K562 (cell line): ENCODE measurements around the gene EPGN. TPM values are rescaled to one million over a fixed set of nuclear protein-coding genes. Genes with fewer than 3 reads are reported as not detected.

Experiments used
- ATAC-seq: fragments of 200-7000 bp; cut with Tn5 transposase; 3 replicates; pipeline ENCODE4 v1.9.1; 2020; ENCODE audit warnings: moderate library complexity
- BruUV-seq: library from RNA; stranded (reverse); fragments of 400-500 nt; replicated peaks from 2 replicates; lab custom pipeline; 2021; lab: Mats Ljungman, UMichigan
- CTCF ChIA-PET: fragments of 300-600 bp; formaldehyde crosslinking; extraction: SDS; loops from one replicate; lab custom pipeline; 2021; ENCODE audit warnings: low intra/inter-chr PET ratio; lab: Yijun Ruan, JAX
- POLR2A ChIA-PET: fragments of 300-600, 350-650 bp; sonication (Branson Sonifier 250); formaldehyde crosslinking; extraction: SDS; loops from one replicate; lab custom pipeline; 2021; ENCODE audit warnings: antibody characterized with exemption, inconsistent platforms; lab: Yijun Ruan, JAX
- DNase-seq, 4 experiments: peaks; one replicate each; pipeline versions ENCODE4 v3.0.0 to v3.0.0-alpha.2; 2011 to 2018; ENCODE audit warnings: low spot score in 3 of 4, mixed read lengths in 3 of 4; ENCODE audit errors: extremely low read depth in 1 of 4
- FAIRE-seq: peaks from 2 replicates; lab custom pipeline; 2011; peaks lifted over from hg19 to GRCh38; lab: Jason Lieb, UNC
- H2AFZ ChIP-seq: 2 replicates; pipeline ENCODE4 v1.6.0; 2011; ENCODE audit warnings: low read depth, low read length, control low read depth, inconsistent platforms
- H3K27ac ChIP-seq: fragments of 200-600 bp; 3 replicates; pipeline ENCODE4 v1.8.0; 2011; ENCODE audit warnings: low read depth, mild to moderate bottlenecking, control low read depth, inconsistent platforms, low read length, moderate library complexity, mixed read lengths; ENCODE audit errors: extremely low read depth
- H3K27me3 ChIP-seq, 2 experiments: fragments of 300-600 bp in 1 of 2; 2 replicates in 1 of 2; 3 replicates in 1 of 2; pipeline versions ENCODE4 v1.6.0 to v1.8.0; 2011; ENCODE audit warnings: inconsistent platforms in 2 of 2, low read length in 2 of 2, mild to moderate bottlenecking in 1 of 2, mixed read lengths in 1 of 2, moderate library complexity in 1 of 2; ENCODE audit not compliant: control insufficient read depth in 2 of 2, insufficient read depth in 2 of 2
- H3K36me3 ChIP-seq: fragments of 300-600 bp; 3 replicates; pipeline ENCODE4 v1.8.0; 2011; ENCODE audit warnings: mild to moderate bottlenecking, low read length, inconsistent platforms; ENCODE audit not compliant: control insufficient read depth, insufficient read depth
- H3K4me1 ChIP-seq, 2 experiments: fragments of 200-600 bp in 1 of 2; replicated peaks in 1 of 2; 2 replicates in 1 of 2; 3 replicates in 1 of 2; pipeline versions ENCODE4 v1.5.1 to v1.8.0; 2011; ENCODE audit warnings: inconsistent platforms in 2 of 2, low read length in 2 of 2, mild to moderate bottlenecking in 1 of 2, mixed read lengths in 1 of 2, moderate library complexity in 1 of 2; ENCODE audit not compliant: control insufficient read depth in 2 of 2, insufficient read depth in 2 of 2
- H3K4me2 ChIP-seq: 2 replicates; pipeline ENCODE4 v1.6.1; 2011; ENCODE audit warnings: low read length, control low read depth, inconsistent platforms, mixed read lengths; ENCODE audit not compliant: insufficient read depth
- H3K4me3 ChIP-seq: fragments of 200-600 bp; sonication (generic), shearing (Covaris generic); 2 replicates; pipeline ENCODE4 v1.5.1; 2016; ENCODE audit warnings: control low read depth, inconsistent platforms
- H3K79me2 ChIP-seq: fragments of 200-600 bp; 3 replicates; pipeline ENCODE4 v1.8.0; 2011; ENCODE audit warnings: low read length, inconsistent platforms; ENCODE audit not compliant: control insufficient read depth, insufficient read depth
- H3K9ac ChIP-seq, 2 experiments: 2 replicates each; pipeline versions ENCODE4 v1.6.0 to v1.6.1; 2011; ENCODE audit warnings: low read depth in 2 of 2, low read length in 2 of 2, control low read depth in 1 of 2, inconsistent platforms in 1 of 2, mild to moderate bottlenecking in 1 of 2, mixed read lengths in 1 of 2; ENCODE audit not compliant: insufficient read depth in 1 of 2
- H3K9me1 ChIP-seq: one replicate; pipeline ENCODE4 v1.6.0; 2011; ENCODE audit warnings: inconsistent platforms, mild to moderate bottlenecking, low read length, moderate library complexity; ENCODE audit not compliant: control insufficient read depth, insufficient read depth
- H3K9me3 ChIP-seq: replicated peaks from 2 replicates; pipeline ENCODE4 v1.5.1; 2011; ENCODE audit warnings: low read depth, low read length, inconsistent platforms; ENCODE audit not compliant: control insufficient read depth, insufficient read depth
- H4K20me1 ChIP-seq: replicated peaks from 2 replicates; pipeline ENCODE4 v1.6.1; 2011; ENCODE audit warnings: low read length, inconsistent platforms, mixed read lengths; ENCODE audit not compliant: control insufficient read depth, insufficient read depth
- DACH1 ChIP-seq: fragments of 450-650 bp; IDR thresholded peaks from 2 replicates; pipeline ENCODE4 v1.6.1; 2018; ENCODE audit not compliant: partially characterized antibody
- EWSR1 ChIP-seq: fragments of 450-650 bp; IDR thresholded peaks from 2 replicates; pipeline ENCODE4 v1.6.1; 2018; ENCODE audit warnings: borderline replicate concordance, mild to moderate bottlenecking, low read depth, moderate library complexity; ENCODE audit not compliant: partially characterized antibody
- EZH2 ChIP-seq: IDR thresholded peaks from 2 replicates; pipeline ENCODE4 v1.6.1; 2012; ENCODE audit warnings: low read depth, mild to moderate bottlenecking, inconsistent platforms, low read length, borderline replicate concordance
- FOXJ3 ChIP-seq: sonication (generic); formaldehyde crosslinking; IDR thresholded peaks from 2 replicates; pipeline ENCODE4 v1.4.0; 2020; ENCODE audit warnings: mild to moderate bottlenecking, missing genetic modification reagents
- MEF2A ChIP-seq: IDR thresholded peaks from 2 replicates; pipeline ENCODE4 v1.6.1; 2011; ENCODE audit warnings: low read depth, mild to moderate bottlenecking, low read length, moderate library complexity; ENCODE audit not compliant: control insufficient read depth
- NFRKB ChIP-seq: fragments of 450-650 bp; IDR thresholded peaks from 2 replicates; pipeline ENCODE4 v1.6.1; 2016; ENCODE audit warnings: low read depth
- SAFB ChIP-seq: fragments of 200-400 bp; formaldehyde crosslinking; IDR thresholded peaks from 2 replicates; pipeline ENCODE4 v1.6.1; 2017; ENCODE audit warnings: low read depth, low read length, borderline replicate concordance
- TAF1 ChIP-seq: IDR thresholded peaks from 2 replicates; pipeline ENCODE4 v1.6.1; 2011; ENCODE audit warnings: mild to moderate bottlenecking, low read length, moderate library complexity; ENCODE audit not compliant: insufficient read depth, control insufficient read depth, severe bottlenecking; ENCODE audit errors: extremely low read depth
- ZBTB11 ChIP-seq, 3 experiments: fragments of 200-800 bp in 1 of 3; fragments of 250-450 bp in 1 of 3; fragments of 450-650 bp in 1 of 3; sonication (Bioruptor Pico) in 1 of 3; sonication (Bioruptor generic) in 1 of 3; formaldehyde crosslinking in 1 of 3; IDR thresholded peaks; 2 replicates each; pipeline versions ENCODE4 v1.6.1 to v1.8.0; 2016 to 2022; ENCODE audit warnings: mild to moderate bottlenecking in 2 of 3, missing genetic modification characterization in 2 of 3, missing compliant biosample characterization in 1 of 3, moderate library complexity in 1 of 3
- ZNF668 ChIP-seq: fragments of 250-450 bp; sonication (Bioruptor Pico); IDR thresholded peaks from 2 replicates; pipeline ENCODE4 v1.8.0; 2022; ENCODE audit warnings: mild to moderate bottlenecking, inconsistent platforms
- ZNF766 ChIP-seq: fragments of 200-800 bp; sonication (Bioruptor generic); conservative IDR thresholded peaks from 2 replicates; pipeline ENCODE4 v1.6.1; 2016; ENCODE audit warnings: missing genetic modification characterization, missing compliant biosample characterization
- WGBS: fragments of 100-300 bp; shearing (Covaris generic); methylation state at CpG from one replicate; pipeline ENCODE4 v1.1.6; 2016; ENCODE audit warnings: low coverage, mixed read lengths; ENCODE audit not compliant: insufficient coverage; ENCODE audit errors: missing lambda C conversion rate; 5-methylcytosine and 5-hydroxymethylcytosine counted together
- in situ Hi-C: fragments of 300-500 bp; cut with MboI; formaldehyde crosslinking; loops from 4 replicates; pipeline ENCODE4 v1.15.0; 2018; ENCODE audit warnings: inconsistent platforms, mixed read lengths
- intact Hi-C: fragments of 100-400 bp; cut with micrococcal nuclease; formaldehyde crosslinking; loops from 2 replicates; pipeline ENCODE4 v1.14.2; 2022
- polyA plus RNA-seq, 8 experiments: library from polyadenylated mRNA; depleted of rRNA in 4 of 8; stranded (reverse) in 5 of 8; unstranded in 3 of 8; fragments of >200 nt; fragmentation: Nextera tagmentation in 2 of 8; fragmentation: Illumina TruSeq in 1 of 8; extraction: Ambion mirVana in 2 of 8; extraction: Trizol in 1 of 8; gene quantifications; 2 replicates each; pipeline versions ENCODE4 v1.2.1 to v1.2.3, GENCODE V29; 2011 to 2014; ENCODE audit warnings: inconsistent platforms in 1 of 8, missing spikeins in 1 of 8
- total RNA-seq, 7 experiments: library from RNA; depleted of rRNA in 6 of 7; stranded (reverse); fragments of >200 nt in 6 of 7; fragmentation: Illumina TruSeq in 2 of 7; extraction: Trizol in 2 of 7; gene quantifications; 2 replicates each; pipeline versions ENCODE4 v1.2.1 to v1.2.3, GENCODE V29; 2011 to 2021; ENCODE audit warnings: low replicate concordance in 1 of 7

The EPGN gene
- total and polyA plus RNA-seq, 9 of the 15 experiments (the other 6 are each of a cell fraction or from before 2014, with no cell fraction given): 0.10 to 0.56 TPM; not detected in 7

GRCh38 chr4:74284053-74284452, 24.2 kb upstream of the EPGN start:
- no peaks in the 10 kb centered on the region for H3K9me3 ChIP-seq
- H3K79me2 ChIP-seq: peaks cover 62% of the 10 kb centered on the region
- H3K36me3 ChIP-seq: peaks cover 37% of the 10 kb centered on the region
- no peak overlapping the region for H3K27ac ChIP-seq
- no TSS peak for BruUV-seq
- DNase-seq: no peak
- no peak overlapping the region for H3K4me3 ChIP-seq
- H3K4me1 ChIP-seq: peaks cover 0 to 3% of the 10 kb centered on the region in 2 experiments; a peak in 2 of 5 replicates
- TF ChIP-seq MEF2A (no peak), DACH1 (no peak), TAF1 (no peak), ZNF668 (CRISPR knock-in tag) (no peak), ZBTB11 (CRISPR knock-in tag; IDR thresholded peaks at IDR 0.05) (no peak), EWSR1 (no peak), SAFB (no peak), EZH2 (no peak), ZNF766 (CRISPR knock-in tag) (no peak), FOXJ3 (CRISPR knock-in tag) (no peak), NFRKB (no peak)
- no peak for FAIRE-seq
- H3K9ac ChIP-seq: no peak overlapping the region
- H2AFZ ChIP-seq: no peak overlapping the region
- WGBS: 85% methylated on average over 3 of the region's 3 CpGs
- intact Hi-C loops: no loop called here
- H3K9me1 ChIP-seq: no peaks in the 10 kb centered on the region
- no peak for ATAC-seq
- CTCF ChIA-PET: no interaction called here
- in situ Hi-C loops: no loop called here
- H3K27me3 ChIP-seq: no peaks in the 10 kb centered on the region
- POLR2A ChIA-PET: no interaction called here
- no peaks in the 10 kb centered on the region for H4K20me1 ChIP-seq
- H3K4me2 ChIP-seq: no peak overlapping the region
